HG03103 (cell line): ENCODE data around the gene GAREM1.
"Not testable (repeated sequence)": the region's sequence is repeated elsewhere in the genome, so short reads cannot be mapped to it uniquely, and the experiment has no call there.

Experiments used
- ATAC-seq: cut with Tn5 transposase; IDR thresholded peaks from one replicate; pipeline ENCODE4 v1.9.1; 2021; ENCODE audit warnings: low read depth; ENCODE audit not compliant: unreplicated experiment

The GAREM1 gene

GRCh38 chr18:32270341-32270740, 200.3 kb downstream of the GAREM1 start:
- no peak for ATAC-seq

- ATAC-seq: no peak
These were observed 203.2 kb downstream of the GAREM1 start for GRCh38 chr18:32267463-32267862.

- no peak for ATAC-seq
These were observed 206.3 kb downstream of the GAREM1 start for GRCh38 chr18:32264401-32264800.

- no peak for ATAC-seq
These were observed 208.6 kb downstream of the GAREM1 start for GRCh38 chr18:32262092-32262491.

- ATAC-seq: no peak
These were observed 209.7 kb downstream of the GAREM1 start for GRCh38 chr18:32261003-32261402.

GRCh38 chr18:32259553-32259952, 211.1 kb downstream of the GAREM1 start:
- ATAC-seq: no peak

- ATAC-seq: peak; percentile 56
These were observed 212.0 kb downstream of the GAREM1 start for GRCh38 chr18:32258558-32259204.

GRCh38 chr18:32258148-32258547, 212.5 kb downstream of the GAREM1 start:
- ATAC-seq: no peak

GRCh38 chr18:32257084-32257785, 213.4 kb downstream of the GAREM1 start:
- ATAC-seq: no peak

- ATAC-seq: no peak
These were observed 215.1 kb downstream of the GAREM1 start for GRCh38 chr18:32255570-32255969.

GRCh38 chr18:32252141-32252860, 218.4 kb downstream of the GAREM1 start:
- no peak for ATAC-seq

- no peak for ATAC-seq
These were observed 219.2 kb downstream of the GAREM1 start for GRCh38 chr18:32251466-32251865.

GRCh38 chr18:32249147-32249929, 221.3 kb downstream of the GAREM1 start:
- no peak for ATAC-seq

- no peak for ATAC-seq
These were observed 225.8 kb downstream of the GAREM1 start for GRCh38 chr18:32244881-32245280.

GRCh38 chr18:32243358-32243757, 227.3 kb downstream of the GAREM1 start:
- ATAC-seq: no peak

GRCh38 chr18:32242395-32242794, 228.3 kb downstream of the GAREM1 start:
- ATAC-seq: no peak

GRCh38 chr18:32238635-32239268, 231.9 kb downstream of the GAREM1 start:
- no peak for ATAC-seq

GRCh38 chr18:32237049-32237448, 233.6 kb downstream of the GAREM1 start:
- ATAC-seq: no peak

- not testable (repeated sequence) for ATAC-seq
These were observed 237.3 kb downstream of the GAREM1 start for GRCh38 chr18:32233348-32233747.

GRCh38 chr18:32219431-32220018, 251.2 kb downstream of the GAREM1 start:
- no peak for ATAC-seq
